Measurements from ENCODE around the gene ELOVL6. TPM values are rescaled to one million over a fixed set of nuclear protein-coding genes. Genes with fewer than 3 reads are reported as not detected.
A peak's percentile ranks its signal among the peaks of the same experiment; 100 is the strongest.
"Not testable (repeated sequence)": the region's sequence is repeated elsewhere in the genome, so short reads cannot be mapped to it uniquely, and the experiment has no call there.

ELOVL6 gene
- total and polyA plus RNA-seq, 2 donors (not counting 1 experiment from before 2014, with no cell fraction given) = 15.0 to 43.4 TPM

DNA sequence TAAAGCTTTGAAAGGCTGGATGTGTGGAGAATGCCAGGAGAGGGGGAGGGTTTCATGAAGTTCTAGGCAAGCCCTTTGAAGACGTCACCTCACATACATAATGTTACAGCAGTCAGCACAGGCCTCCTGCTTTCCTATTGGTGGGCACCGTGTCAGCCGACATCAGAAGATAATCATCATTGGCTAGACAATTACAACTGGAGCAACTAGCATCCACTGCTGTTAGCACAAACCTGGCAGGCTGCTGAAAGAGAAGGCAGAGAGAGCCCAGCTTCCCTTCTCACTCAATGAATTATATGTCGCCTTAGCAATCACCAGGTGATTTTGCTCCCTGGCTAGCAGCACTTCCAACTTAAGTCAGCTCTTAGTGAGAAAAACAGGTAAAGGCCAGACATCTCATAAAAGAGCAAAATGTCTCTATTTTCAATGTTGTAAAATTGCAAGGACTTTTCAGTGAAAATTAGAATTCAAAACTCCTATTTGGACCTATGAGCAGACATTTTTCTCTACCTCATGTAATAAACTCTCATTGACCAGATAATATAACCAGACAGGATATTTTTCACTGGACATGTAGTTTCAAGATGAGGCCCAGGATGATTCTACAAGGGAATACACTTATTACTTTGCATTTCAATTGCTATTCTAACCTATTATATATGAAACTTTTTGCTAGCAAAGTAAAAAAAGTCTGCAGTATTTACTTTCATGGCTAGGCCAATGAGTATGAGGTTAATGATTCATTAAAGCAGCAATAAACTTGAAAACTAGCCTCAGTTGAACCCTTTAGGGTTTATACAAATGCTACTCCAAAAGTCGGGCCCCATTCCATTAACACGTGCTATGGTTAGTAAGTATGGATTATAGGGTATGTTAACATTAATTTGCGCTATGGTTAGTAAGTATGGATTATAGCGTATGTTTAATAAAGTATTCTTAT, 4.3 kb downstream of the ELOVL6 start:
- peak overlapping the region; percentile 47 for H3K27ac ChIP-seq (ENCODE audit: insufficient read depth, low read length)
- H3K79me2 ChIP-seq (ENCODE audit: control insufficient read depth, insufficient read depth, low read length) = peaks cover 40% of the 10 kb centered on the region

DNA sequence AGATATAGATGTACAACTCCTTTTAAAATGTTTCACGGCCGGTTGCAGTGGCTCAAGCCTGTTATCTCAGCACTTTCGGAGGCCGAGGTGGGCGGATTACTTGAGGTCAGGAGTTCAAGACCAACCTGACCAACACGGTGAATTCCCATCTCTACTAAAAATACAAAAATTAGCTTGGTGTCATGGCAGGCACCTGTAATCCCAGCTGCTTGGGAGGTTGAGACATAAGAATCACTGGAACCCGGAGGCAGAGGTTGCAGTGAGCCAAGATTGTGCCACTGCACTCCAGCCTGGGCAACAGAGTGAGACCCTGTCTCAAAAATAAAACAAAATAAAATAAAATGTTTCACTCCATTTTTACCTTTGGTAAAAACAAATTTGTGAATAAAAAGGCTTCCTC, 5.1 kb downstream of the ELOVL6 start:
- H3K4me2 ChIP-seq (ENCODE audit: extremely low read depth, insufficient read depth, low read length); H3K27ac ChIP-seq (ENCODE audit: insufficient read depth, low read length); H3K9ac ChIP-seq (ENCODE audit: insufficient read depth, low read length); DNase-seq (ENCODE audit: low read depth in 2 of 2); H3K36me3 ChIP-seq (ENCODE audit: control insufficient read depth, insufficient read depth, low read length); H2AFZ ChIP-seq (ENCODE audit: low read length); H4K20me1 ChIP-seq (ENCODE audit: control insufficient read depth, extremely low read depth, insufficient read depth, low read length); H3K9me3 ChIP-seq (ENCODE audit: control insufficient read depth, insufficient read depth, low read depth, low read length); H3K27me3 ChIP-seq (ENCODE audit: control insufficient read depth, insufficient read depth, low read length); H3K4me3 ChIP-seq (replicated peaks in 1 of 4; ENCODE audit: control extremely low read depth in 1 of 4, insufficient read depth in 1 of 4, low read depth in 3 of 4, low read length in 4 of 4); H3K4me1 ChIP-seq (ENCODE audit: control insufficient read depth, extremely low read depth, insufficient read depth, low read length): not testable (repeated sequence)
- peaks cover 40% of the 10 kb centered on the region for H3K79me2 ChIP-seq (ENCODE audit: control insufficient read depth, insufficient read depth, low read length)

More for the DNA sequence above, 4.3 kb downstream of the ELOVL6 start:
- peak overlapping the region; percentile 56 for H3K4me2 ChIP-seq (ENCODE audit: extremely low read depth, insufficient read depth, low read length)
- peaks cover 9% of the 10 kb centered on the region for H3K4me1 ChIP-seq (ENCODE audit: control insufficient read depth, extremely low read depth, insufficient read depth, low read length)
- no peaks in the 10 kb centered on the region for H3K9me3 ChIP-seq (ENCODE audit: control insufficient read depth, insufficient read depth, low read depth, low read length)
- TF ChIP-seq, protein P1, sequence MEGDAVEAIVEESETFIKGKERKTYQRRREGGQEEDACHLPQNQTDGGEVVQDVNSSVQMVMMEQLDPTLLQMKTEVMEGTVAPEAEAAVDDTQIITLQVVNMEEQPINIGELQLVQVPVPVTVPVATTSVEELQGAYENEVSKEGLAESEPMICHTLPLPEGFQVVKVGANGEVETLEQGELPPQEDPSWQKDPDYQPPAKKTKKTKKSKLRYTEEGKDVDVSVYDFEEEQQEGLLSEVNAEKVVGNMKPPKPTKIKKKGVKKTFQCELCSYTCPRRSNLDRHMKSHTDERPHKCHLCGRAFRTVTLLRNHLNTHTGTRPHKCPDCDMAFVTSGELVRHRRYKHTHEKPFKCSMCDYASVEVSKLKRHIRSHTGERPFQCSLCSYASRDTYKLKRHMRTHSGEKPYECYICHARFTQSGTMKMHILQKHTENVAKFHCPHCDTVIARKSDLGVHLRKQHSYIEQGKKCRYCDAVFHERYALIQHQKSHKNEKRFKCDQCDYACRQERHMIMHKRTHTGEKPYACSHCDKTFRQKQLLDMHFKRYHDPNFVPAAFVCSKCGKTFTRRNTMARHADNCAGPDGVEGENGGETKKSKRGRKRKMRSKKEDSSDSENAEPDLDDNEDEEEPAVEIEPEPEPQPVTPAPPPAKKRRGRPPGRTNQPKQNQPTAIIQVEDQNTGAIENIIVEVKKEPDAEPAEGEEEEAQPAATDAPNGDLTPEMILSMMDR (conservative IDR thresholded peaks at IDR 0.05 in 1 of 2, IDR thresholded peaks at IDR 0.05 in 1 of 2; ENCODE audit: low read depth in 1 of 2, low read length in 2 of 2) = no peak
- no peak for TF ChIP-seq EZH2 (IDR thresholded peaks at IDR 0.05; ENCODE audit: low read length, missing control alignments)
- no peaks in the 10 kb centered on the region for H4K20me1 ChIP-seq (ENCODE audit: control insufficient read depth, extremely low read depth, insufficient read depth, low read length)
- H3K4me3 ChIP-seq (replicated peaks in 1 of 4; ENCODE audit: control extremely low read depth in 1 of 4, insufficient read depth in 1 of 4, low read depth in 3 of 4, low read length in 4 of 4) = no peak overlapping the region
- peak; percentile 98 to 99 for DNase-seq (ENCODE audit: low read depth in 2 of 2)
- H3K9ac ChIP-seq (ENCODE audit: insufficient read depth, low read length) = no peak overlapping the region
- no peaks in the 10 kb centered on the region for H3K36me3 ChIP-seq (ENCODE audit: control insufficient read depth, insufficient read depth, low read length)
- H3K27me3 ChIP-seq (ENCODE audit: control insufficient read depth, insufficient read depth, low read length) = no peaks in the 10 kb centered on the region
- no peak overlapping the region for H2AFZ ChIP-seq (ENCODE audit: low read length)

DNA sequence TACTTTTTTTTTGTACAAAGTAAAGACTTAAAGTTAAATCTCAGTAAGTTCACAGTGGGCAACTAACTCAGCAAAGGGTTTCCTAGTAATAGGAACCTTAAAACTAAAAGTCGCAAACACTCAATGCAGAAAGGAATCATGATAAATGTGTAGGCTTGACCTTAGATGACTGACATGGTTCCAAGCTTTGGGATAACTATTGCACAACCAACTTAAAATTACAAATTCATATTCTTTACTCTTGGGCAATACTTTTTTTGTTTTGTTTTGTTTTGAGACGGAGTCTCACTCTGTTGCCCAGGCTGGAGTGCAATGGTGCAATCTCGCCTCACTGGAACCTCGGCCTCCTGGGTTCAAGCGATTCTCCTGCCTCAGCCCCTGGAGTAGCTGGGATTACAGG, 8.2 kb downstream of the ELOVL6 start:
- H3K79me2 ChIP-seq (ENCODE audit: control insufficient read depth, insufficient read depth, low read length) = peaks cover 20% of the 10 kb centered on the region
- H3K36me3 ChIP-seq (ENCODE audit: control insufficient read depth, insufficient read depth, low read length) = no peaks in the 10 kb centered on the region
- H3K4me3 ChIP-seq (replicated peaks in 1 of 4; ENCODE audit: control extremely low read depth in 1 of 4, insufficient read depth in 1 of 4, low read depth in 3 of 4, low read length in 4 of 4) = no peak overlapping the region
- no peaks in the 10 kb centered on the region for H3K27me3 ChIP-seq (ENCODE audit: control insufficient read depth, insufficient read depth, low read length)
- H3K9me3 ChIP-seq (ENCODE audit: control insufficient read depth, insufficient read depth, low read depth, low read length) = no peaks in the 10 kb centered on the region
- H3K9ac ChIP-seq (ENCODE audit: insufficient read depth, low read length) = no peak overlapping the region
- H2AFZ ChIP-seq (ENCODE audit: low read length) = no peak overlapping the region
- TF ChIP-seq, protein P1 (conservative IDR thresholded peaks at IDR 0.05 in 1 of 2, IDR thresholded peaks at IDR 0.05 in 1 of 2; ENCODE audit: low read depth in 1 of 2, low read length in 2 of 2) = no peak
- TF ChIP-seq EZH2 (IDR thresholded peaks at IDR 0.05; ENCODE audit: low read length, missing control alignments) = no peak
- no peak overlapping the region for H3K4me2 ChIP-seq (ENCODE audit: extremely low read depth, insufficient read depth, low read length)
- no peaks in the 10 kb centered on the region for H4K20me1 ChIP-seq (ENCODE audit: control insufficient read depth, extremely low read depth, insufficient read depth, low read length)
- peak in 1 of 2 donors; percentile 61 for DNase-seq (ENCODE audit: low read depth in 2 of 2)
- no peak overlapping the region for H3K27ac ChIP-seq (ENCODE audit: insufficient read depth, low read length)
- peaks cover 4% of the 10 kb centered on the region for H3K4me1 ChIP-seq (ENCODE audit: control insufficient read depth, extremely low read depth, insufficient read depth, low read length)
